Natural killer cell (primary cell): ENCODE measurements around the gene ZNF574. TPM values are rescaled to one million over a fixed set of nuclear protein-coding genes. Genes with fewer than 3 reads are reported as not detected.
"Not testable (repeated sequence)": the region's sequence is repeated elsewhere in the genome, so short reads cannot be mapped to it uniquely, and the experiment has no call there.

ENCODE experiments used
- ATAC-seq, 3 donors: fragments of 150-1000 bp in 2 of 3; fragments of 200-7000 bp in 1 of 3; cut with Tn5 transposase; 1 replicate in 1 of 3; 2 replicates in 2 of 3; pipeline ENCODE4 v1.10.0; 2021; ENCODE audit warnings: mild to moderate bottlenecking in 2 of 3, moderate library complexity in 2 of 3
- DNase-seq, 2 donors: peaks; one replicate each; pipeline versions ENCODE4 v3.0.0 to v3.0.0-alpha.2; 2013 to 2021; ENCODE audit warnings: mixed read lengths in 1 of 2
- H3K27ac ChIP-seq: one replicate; pipeline ENCODE4 v1.5.1; 2013; ENCODE audit warnings: mild to moderate bottlenecking, low read length
- H3K27me3 ChIP-seq: one replicate; pipeline ENCODE4 v1.6.1; 2013; ENCODE audit warnings: low read length; ENCODE audit not compliant: control insufficient read depth, insufficient read depth
- H3K36me3 ChIP-seq: one replicate; pipeline ENCODE4 v1.6.1; 2013; ENCODE audit warnings: low read length; ENCODE audit not compliant: control insufficient read depth, insufficient read depth
- H3K4me1 ChIP-seq: one replicate; pipeline ENCODE4 v1.6.1; 2013; ENCODE audit warnings: low read length; ENCODE audit not compliant: control insufficient read depth, insufficient read depth
- H3K4me3 ChIP-seq: one replicate; pipeline ENCODE4 v1.5.1; 2013; ENCODE audit warnings: low read length
- H3K9me3 ChIP-seq: one replicate; pipeline ENCODE4 v1.6.1; 2013; ENCODE audit warnings: low read length; ENCODE audit not compliant: control insufficient read depth, insufficient read depth
- H3K27ac Mint-ChIP-seq, 2 donors: one replicate each; pipeline ENCODE4 v1.8.0; 2022; ENCODE audit warnings: mild to moderate bottlenecking in 2 of 2, mixed read lengths in 2 of 2, moderate library complexity in 1 of 2
- H3K27me3 Mint-ChIP-seq, 2 donors: one replicate each; pipeline ENCODE4 v1.8.0; 2022; ENCODE audit warnings: low read depth in 2 of 2, mixed read lengths in 2 of 2
- H3K36me3 Mint-ChIP-seq: one replicate; pipeline ENCODE4 v1.8.0; 2022; ENCODE audit warnings: mixed read lengths
- H3K4me1 Mint-ChIP-seq, 2 donors: one replicate each; pipeline ENCODE4 v1.8.0; 2022; ENCODE audit warnings: mixed read lengths in 2 of 2
- H3K4me3 Mint-ChIP-seq: one replicate; pipeline ENCODE4 v1.8.0; 2022; ENCODE audit warnings: mild to moderate bottlenecking, moderate library complexity, mixed read lengths
- H3K9me3 Mint-ChIP-seq, 2 donors: one replicate each; pipeline ENCODE4 v1.8.0; 2022; ENCODE audit warnings: mixed read lengths in 2 of 2
- CTCF ChIP-seq: fragments of 200-600 bp; IDR thresholded peaks from one replicate; pipeline ENCODE4 v1.8.0; 2022; ENCODE audit warnings: antibody characterized with exemption
- WGBS: methylation state at CpG from one replicate; pipeline ENCODE4 v1.1.7; 2013; ENCODE audit warnings: missing lambda C conversion rate; ENCODE audit not compliant: insufficient coverage; 5-methylcytosine and 5-hydroxymethylcytosine counted together
- intact Hi-C: fragments of 100-400 bp; cut with micrococcal nuclease; formaldehyde crosslinking; loops from one replicate; pipeline ENCODE4 v1.14.2; 2022
- total RNA-seq, 4 donors: library from RNA; stranded (reverse); fragments of 120-200 nt in 1 of 4; gene quantifications; one replicate each; pipeline versions ENCODE4 v1.2.3 to v1.2.4, GENCODE V29; 2013 to 2022

The ZNF574 gene
- total RNA-seq, 3 donors from 2014 or later (not counting 1 experiment from before 2014, with no cell fraction given): 21.6 to 23.7 (median 23.1) TPM

- H3K9me3 Mint-ChIP-seq: no peaks in the 10 kb centered on the region
- H3K27ac ChIP-seq: no peak overlapping the region
- ATAC-seq: no peak
- peaks cover 0 to 6% of the 10 kb centered on the region in 2 donors for H3K27me3 Mint-ChIP-seq
- 91% methylated on average over 6 of the region's 6 CpGs for WGBS
- H3K4me3 ChIP-seq: no peak overlapping the region
- H3K27ac Mint-ChIP-seq: no peak overlapping the region
- no peak for TF ChIP-seq CTCF
- intact Hi-C loops: no loop called here
- no peaks in the 10 kb centered on the region for H3K27me3 ChIP-seq
- H3K36me3 Mint-ChIP-seq: no peaks in the 10 kb centered on the region
- no peaks in the 10 kb centered on the region for H3K4me1 ChIP-seq
- H3K9me3 ChIP-seq: no peaks in the 10 kb centered on the region
- no peaks in the 10 kb centered on the region for H3K4me1 Mint-ChIP-seq
- no peak for DNase-seq
- no peaks in the 10 kb centered on the region for H3K36me3 ChIP-seq
- H3K4me3 Mint-ChIP-seq: no peak overlapping the region
These were observed 37.3 kb upstream of the ZNF574 start for GRCh38 chr19:42038666-42039065.

GRCh38 chr19:42040031-42040430, 35.9 kb upstream of the ZNF574 start:
- no peak for DNase-seq
- no peak overlapping the region for H3K27ac ChIP-seq
- no peaks in the 10 kb centered on the region for H3K27me3 ChIP-seq
- no peak for ATAC-seq
- no peak for TF ChIP-seq CTCF
- no peaks in the 10 kb centered on the region for H3K9me3 ChIP-seq
- no peaks in the 10 kb centered on the region for H3K36me3 Mint-ChIP-seq
- H3K4me1 ChIP-seq: no peaks in the 10 kb centered on the region
- intact Hi-C loops: no loop called here
- H3K36me3 ChIP-seq: no peaks in the 10 kb centered on the region
- peaks cover 0 to 3% of the 10 kb centered on the region in 2 donors for H3K27me3 Mint-ChIP-seq
- H3K4me3 Mint-ChIP-seq: no peak overlapping the region
- no peaks in the 10 kb centered on the region for H3K4me1 Mint-ChIP-seq
- no peak overlapping the region for H3K27ac Mint-ChIP-seq
- no peaks in the 10 kb centered on the region for H3K9me3 Mint-ChIP-seq
- no peak overlapping the region for H3K4me3 ChIP-seq

- DNase-seq: not testable (repeated sequence)
These were observed 35.5 kb upstream of the ZNF574 start for GRCh38 chr19:42040491-42040890.

GRCh38 chr19:42042455-42043170, 33.4 kb upstream of the ZNF574 start:
- H3K4me1 Mint-ChIP-seq: no peaks in the 10 kb centered on the region
- no peak overlapping the region for H3K4me3 ChIP-seq
- no peak for DNase-seq
- no peaks in the 10 kb centered on the region for H3K9me3 ChIP-seq
- H3K27me3 Mint-ChIP-seq: peaks cover 0 to 7% of the 10 kb centered on the region in 2 donors
- ATAC-seq: no peak
- no peaks in the 10 kb centered on the region for H3K27me3 ChIP-seq
- no peaks in the 10 kb centered on the region for H3K36me3 ChIP-seq
- intact Hi-C loops: no loop called here
- no peaks in the 10 kb centered on the region for H3K9me3 Mint-ChIP-seq
- no peak overlapping the region for H3K27ac Mint-ChIP-seq
- H3K4me3 Mint-ChIP-seq: no peak overlapping the region
- no peak for TF ChIP-seq CTCF
- no peaks in the 10 kb centered on the region for H3K4me1 ChIP-seq
- 95% methylated on average over 30 of the region's 30 CpGs for WGBS
- H3K27ac ChIP-seq: no peak overlapping the region
- H3K36me3 Mint-ChIP-seq: no peaks in the 10 kb centered on the region

More at GRCh38 chr19:42040491-42040890, 35.5 kb upstream of the ZNF574 start:
- H3K9me3 ChIP-seq, H3K27ac ChIP-seq, H3K27ac Mint-ChIP-seq, H3K27me3 ChIP-seq, ATAC-seq, H3K27me3 Mint-ChIP-seq, H3K4me1 ChIP-seq, H3K4me3 Mint-ChIP-seq, H3K36me3 Mint-ChIP-seq, H3K4me3 ChIP-seq, H3K9me3 Mint-ChIP-seq, intact Hi-C loops, H3K4me1 Mint-ChIP-seq, H3K36me3 ChIP-seq: not testable (repeated sequence)
- WGBS: 87% methylated on average over 8 of the region's 9 CpGs
